SK-N-SH treated with all-trans-retinoic acid at 6 μM for 48 hours (cell line): ENCODE results near the gene AEBP1.

Source experiments
- ATAC-seq: fragments of 200-7000 bp; cut with Tn5 transposase; 3 replicates; pipeline ENCODE4 v1.9.1; 2020; ENCODE audit warnings: mild to moderate bottlenecking, moderate library complexity
- ARNTL ChIP-seq: fragments of 450-650 bp; formaldehyde crosslinking; IDR thresholded peaks from 2 replicates; pipeline ENCODE4 v1.5.0; 2020; ENCODE audit warnings: low read depth, mild to moderate bottlenecking, moderate library complexity, borderline replicate concordance
- BACH2 ChIP-seq: fragments of 250-450 bp; sonication (Bioruptor Pico); IDR thresholded peaks from 2 replicates; pipeline ENCODE4 v1.9.0; 2021; ENCODE audit warnings: mild to moderate bottlenecking, borderline replicate concordance
- CSDC2 ChIP-seq: fragments of 250-450 bp; sonication (Bioruptor Pico); IDR thresholded peaks from 2 replicates; pipeline ENCODE4 v1.5.0; 2020; ENCODE audit warnings: mild to moderate bottlenecking, moderate library complexity
- ESRRG ChIP-seq: fragments of 250-450 bp; sonication (Bioruptor Pico); IDR thresholded peaks from 2 replicates; pipeline ENCODE4 v1.6.1; 2021; ENCODE audit warnings: mild to moderate bottlenecking
- GLIS3 ChIP-seq: fragments of 250-450 bp; sonication (Bioruptor Pico); IDR thresholded peaks from 2 replicates; pipeline ENCODE4 v1.5.0; 2020; ENCODE audit warnings: mild to moderate bottlenecking, moderate library complexity
- ISL1 ChIP-seq: fragments of 250-450 bp; sonication (Bioruptor Pico); IDR thresholded peaks from 2 replicates; pipeline ENCODE4 v2.1.2; 2022; ENCODE audit warnings: mild to moderate bottlenecking, moderate library complexity
- PPARA ChIP-seq: fragments of 250-450 bp; sonication (Bioruptor Pico); IDR thresholded peaks from 2 replicates; pipeline ENCODE4 v1.5.0; 2020; ENCODE audit warnings: mild to moderate bottlenecking, borderline replicate concordance
- RARB ChIP-seq: fragments of 250-450 bp; sonication (Bioruptor Pico); IDR thresholded peaks from 2 replicates; pipeline ENCODE4 v1.8.0; 2021; ENCODE audit warnings: mild to moderate bottlenecking, moderate library complexity
- SNAI2 ChIP-seq: fragments of 250-450 bp; sonication (Bioruptor Pico); IDR thresholded peaks from 2 replicates; pipeline ENCODE4 v1.5.0; 2020; ENCODE audit warnings: mild to moderate bottlenecking, moderate library complexity
- TCF4 ChIP-seq: fragments of 250-450 bp; sonication (Bioruptor Pico); IDR thresholded peaks from 2 replicates; pipeline ENCODE4 v1.8.0; 2021; ENCODE audit warnings: mild to moderate bottlenecking, moderate library complexity, borderline replicate concordance
- TOX ChIP-seq: fragments of 250-450 bp; sonication (Bioruptor Pico); IDR thresholded peaks from 2 replicates; pipeline ENCODE4 v1.8.0; 2021; ENCODE audit warnings: mild to moderate bottlenecking, moderate library complexity, borderline replicate concordance
- ZC3H10 ChIP-seq: fragments of 250-450 bp; sonication (Bioruptor Pico); IDR thresholded peaks from 2 replicates; pipeline ENCODE4 v1.5.1; 2021; ENCODE audit warnings: mild to moderate bottlenecking, moderate library complexity
- ZFP3 ChIP-seq: fragments of 250-450 bp; sonication (Bioruptor Pico); IDR thresholded peaks from 2 replicates; pipeline ENCODE4 v1.5.0; 2020; ENCODE audit warnings: mild to moderate bottlenecking, moderate library complexity
- ZFP30 ChIP-seq: fragments of 450-650 bp; formaldehyde crosslinking; IDR thresholded peaks from 2 replicates; pipeline ENCODE4 v1.5.0; 2022; ENCODE audit warnings: mild to moderate bottlenecking, moderate library complexity
- ZNF70 ChIP-seq: fragments of 450-650 bp; formaldehyde crosslinking; IDR thresholded peaks from 2 replicates; pipeline ENCODE4 v1.5.0; 2020; ENCODE audit warnings: mild to moderate bottlenecking, moderate library complexity
- TF ChIP-seq, protein P1 (sequence below): fragments of 250-450 bp; sonication (Bioruptor Pico); IDR thresholded peaks from 2 replicates; pipeline ENCODE4 v1.8.0; 2021; ENCODE audit warnings: low read depth, mild to moderate bottlenecking, moderate library complexity, borderline replicate concordance
- TF ChIP-seq, protein P2 (sequence below): fragments of 250-450 bp; sonication (Bioruptor Pico); IDR thresholded peaks from 2 replicates; pipeline ENCODE4 v1.5.0; 2020; ENCODE audit warnings: mild to moderate bottlenecking, moderate library complexity
- TF ChIP-seq, protein P3 (sequence below): fragments of 250-450 bp; sonication (Bioruptor Pico); IDR thresholded peaks from 2 replicates; pipeline ENCODE4 v1.5.1; 2020; ENCODE audit warnings: low read depth, mild to moderate bottlenecking, moderate library complexity
- TF ChIP-seq, protein P4 (sequence below): fragments of 250-450 bp; sonication (Bioruptor Pico); IDR thresholded peaks from 2 replicates; pipeline ENCODE4 v1.5.1; 2021; ENCODE audit warnings: mild to moderate bottlenecking, moderate library complexity
- TF ChIP-seq, protein P5 (sequence below): fragments of 250-450 bp; sonication (Bioruptor Pico); IDR thresholded peaks from 2 replicates; pipeline ENCODE4 v1.8.0; 2020; ENCODE audit warnings: mild to moderate bottlenecking, moderate library complexity, borderline replicate concordance

Gene AEBP1

DNA sequence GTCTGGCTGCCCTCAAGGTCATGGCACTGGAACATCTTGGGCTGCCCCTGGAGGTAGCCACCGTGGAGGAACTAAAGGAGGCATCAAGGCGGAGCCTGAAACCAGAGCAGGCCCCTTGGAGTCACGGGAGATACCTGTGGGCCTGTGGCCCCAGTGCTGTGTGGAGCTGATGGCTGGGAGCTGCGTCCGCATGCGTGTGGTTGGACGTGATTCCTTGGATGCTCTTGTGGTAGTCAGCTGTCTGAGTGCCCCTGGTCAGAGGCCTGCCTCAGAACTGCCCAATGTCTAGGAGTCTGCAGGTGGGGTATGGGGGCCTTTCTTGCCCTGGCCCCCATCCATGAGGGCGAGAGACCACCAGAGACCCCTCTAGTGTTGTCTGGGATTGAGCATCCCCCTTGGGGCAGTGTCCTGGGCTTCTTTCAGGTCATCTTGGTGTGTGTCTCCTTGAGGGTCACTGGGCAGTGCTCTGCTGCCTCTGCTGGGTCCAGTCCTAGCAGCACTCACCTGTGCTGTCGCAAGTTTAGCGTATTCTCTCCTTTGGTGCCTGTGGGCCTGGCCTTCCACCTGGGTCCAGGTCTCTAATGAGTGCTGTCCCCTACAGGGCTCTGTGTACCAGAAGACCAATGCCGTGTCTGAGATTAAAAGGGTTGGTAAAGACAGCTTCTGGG, 46.8 kb upstream of the AEBP1 start:
- no peak for TF ChIP-seq TCF4 (CRISPR knock-in tag)
- TF ChIP-seq ZNF70: no peak
- TF ChIP-seq RARB (CRISPR knock-in tag): no peak
- no peak for TF ChIP-seq SNAI2 (CRISPR knock-in tag)
- TF ChIP-seq, protein P1, sequence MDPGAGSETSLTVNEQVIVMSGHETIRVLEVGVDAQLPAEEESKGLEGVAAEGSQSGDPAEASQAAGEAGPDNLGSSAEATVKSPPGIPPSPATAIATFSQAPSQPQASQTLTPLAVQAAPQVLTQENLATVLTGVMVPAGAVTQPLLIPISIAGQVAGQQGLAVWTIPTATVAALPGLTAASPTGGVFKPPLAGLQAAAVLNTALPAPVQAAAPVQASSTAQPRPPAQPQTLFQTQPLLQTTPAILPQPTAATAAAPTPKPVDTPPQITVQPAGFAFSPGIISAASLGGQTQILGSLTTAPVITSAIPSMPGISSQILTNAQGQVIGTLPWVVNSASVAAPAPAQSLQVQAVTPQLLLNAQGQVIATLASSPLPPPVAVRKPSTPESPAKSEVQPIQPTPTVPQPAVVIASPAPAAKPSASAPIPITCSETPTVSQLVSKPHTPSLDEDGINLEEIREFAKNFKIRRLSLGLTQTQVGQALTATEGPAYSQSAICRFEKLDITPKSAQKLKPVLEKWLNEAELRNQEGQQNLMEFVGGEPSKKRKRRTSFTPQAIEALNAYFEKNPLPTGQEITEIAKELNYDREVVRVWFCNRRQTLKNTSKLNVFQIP (CRISPR knock-in tag): no peak
- no peak for TF ChIP-seq TOX
- no peak for TF ChIP-seq CSDC2 (CRISPR knock-in tag)
- TF ChIP-seq, protein P2, sequence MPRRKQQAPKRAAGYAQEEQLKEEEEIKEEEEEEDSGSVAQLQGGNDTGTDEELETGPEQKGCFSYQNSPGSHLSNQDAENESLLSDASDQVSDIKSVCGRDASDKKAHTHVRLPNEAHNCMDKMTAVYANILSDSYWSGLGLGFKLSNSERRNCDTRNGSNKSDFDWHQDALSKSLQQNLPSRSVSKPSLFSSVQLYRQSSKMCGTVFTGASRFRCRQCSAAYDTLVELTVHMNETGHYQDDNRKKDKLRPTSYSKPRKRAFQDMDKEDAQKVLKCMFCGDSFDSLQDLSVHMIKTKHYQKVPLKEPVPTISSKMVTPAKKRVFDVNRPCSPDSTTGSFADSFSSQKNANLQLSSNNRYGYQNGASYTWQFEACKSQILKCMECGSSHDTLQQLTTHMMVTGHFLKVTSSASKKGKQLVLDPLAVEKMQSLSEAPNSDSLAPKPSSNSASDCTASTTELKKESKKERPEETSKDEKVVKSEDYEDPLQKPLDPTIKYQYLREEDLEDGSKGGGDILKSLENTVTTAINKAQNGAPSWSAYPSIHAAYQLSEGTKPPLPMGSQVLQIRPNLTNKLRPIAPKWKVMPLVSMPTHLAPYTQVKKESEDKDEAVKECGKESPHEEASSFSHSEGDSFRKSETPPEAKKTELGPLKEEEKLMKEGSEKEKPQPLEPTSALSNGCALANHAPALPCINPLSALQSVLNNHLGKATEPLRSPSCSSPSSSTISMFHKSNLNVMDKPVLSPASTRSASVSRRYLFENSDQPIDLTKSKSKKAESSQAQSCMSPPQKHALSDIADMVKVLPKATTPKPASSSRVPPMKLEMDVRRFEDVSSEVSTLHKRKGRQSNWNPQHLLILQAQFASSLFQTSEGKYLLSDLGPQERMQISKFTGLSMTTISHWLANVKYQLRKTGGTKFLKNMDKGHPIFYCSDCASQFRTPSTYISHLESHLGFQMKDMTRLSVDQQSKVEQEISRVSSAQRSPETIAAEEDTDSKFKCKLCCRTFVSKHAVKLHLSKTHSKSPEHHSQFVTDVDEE (CRISPR knock-in tag): no peak
- no peak for TF ChIP-seq GLIS3
- TF ChIP-seq, protein P3, sequence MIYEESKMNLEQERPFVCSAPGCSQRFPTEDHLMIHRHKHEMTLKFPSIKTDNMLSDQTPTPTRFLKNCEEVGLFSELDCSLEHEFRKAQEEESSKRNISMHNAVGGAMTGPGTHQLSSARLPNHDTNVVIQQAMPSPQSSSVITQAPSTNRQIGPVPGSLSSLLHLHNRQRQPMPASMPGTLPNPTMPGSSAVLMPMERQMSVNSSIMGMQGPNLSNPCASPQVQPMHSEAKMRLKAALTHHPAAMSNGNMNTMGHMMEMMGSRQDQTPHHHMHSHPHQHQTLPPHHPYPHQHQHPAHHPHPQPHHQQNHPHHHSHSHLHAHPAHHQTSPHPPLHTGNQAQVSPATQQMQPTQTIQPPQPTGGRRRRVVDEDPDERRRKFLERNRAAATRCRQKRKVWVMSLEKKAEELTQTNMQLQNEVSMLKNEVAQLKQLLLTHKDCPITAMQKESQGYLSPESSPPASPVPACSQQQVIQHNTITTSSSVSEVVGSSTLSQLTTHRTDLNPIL (CRISPR knock-in tag): no peak
- no peak for TF ChIP-seq ARNTL (CRISPR knock-in tag)
- no peak for TF ChIP-seq ZC3H10 (CRISPR knock-in tag)
- no peak for TF ChIP-seq ZFP3
- TF ChIP-seq, protein P4, sequence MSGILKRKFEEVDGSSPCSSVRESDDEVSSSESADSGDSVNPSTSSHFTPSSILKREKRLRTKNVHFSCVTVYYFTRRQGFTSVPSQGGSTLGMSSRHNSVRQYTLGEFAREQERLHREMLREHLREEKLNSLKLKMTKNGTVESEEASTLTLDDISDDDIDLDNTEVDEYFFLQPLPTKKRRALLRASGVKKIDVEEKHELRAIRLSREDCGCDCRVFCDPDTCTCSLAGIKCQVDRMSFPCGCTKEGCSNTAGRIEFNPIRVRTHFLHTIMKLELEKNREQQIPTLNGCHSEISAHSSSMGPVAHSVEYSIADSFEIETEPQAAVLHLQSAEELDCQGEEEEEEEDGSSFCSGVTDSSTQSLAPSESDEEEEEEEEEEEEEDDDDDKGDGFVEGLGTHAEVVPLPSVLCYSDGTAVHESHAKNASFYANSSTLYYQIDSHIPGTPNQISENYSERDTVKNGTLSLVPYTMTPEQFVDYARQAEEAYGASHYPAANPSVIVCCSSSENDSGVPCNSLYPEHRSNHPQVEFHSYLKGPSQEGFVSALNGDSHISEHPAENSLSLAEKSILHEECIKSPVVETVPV (CRISPR knock-in tag): no peak
- ATAC-seq: no peak

DNA sequence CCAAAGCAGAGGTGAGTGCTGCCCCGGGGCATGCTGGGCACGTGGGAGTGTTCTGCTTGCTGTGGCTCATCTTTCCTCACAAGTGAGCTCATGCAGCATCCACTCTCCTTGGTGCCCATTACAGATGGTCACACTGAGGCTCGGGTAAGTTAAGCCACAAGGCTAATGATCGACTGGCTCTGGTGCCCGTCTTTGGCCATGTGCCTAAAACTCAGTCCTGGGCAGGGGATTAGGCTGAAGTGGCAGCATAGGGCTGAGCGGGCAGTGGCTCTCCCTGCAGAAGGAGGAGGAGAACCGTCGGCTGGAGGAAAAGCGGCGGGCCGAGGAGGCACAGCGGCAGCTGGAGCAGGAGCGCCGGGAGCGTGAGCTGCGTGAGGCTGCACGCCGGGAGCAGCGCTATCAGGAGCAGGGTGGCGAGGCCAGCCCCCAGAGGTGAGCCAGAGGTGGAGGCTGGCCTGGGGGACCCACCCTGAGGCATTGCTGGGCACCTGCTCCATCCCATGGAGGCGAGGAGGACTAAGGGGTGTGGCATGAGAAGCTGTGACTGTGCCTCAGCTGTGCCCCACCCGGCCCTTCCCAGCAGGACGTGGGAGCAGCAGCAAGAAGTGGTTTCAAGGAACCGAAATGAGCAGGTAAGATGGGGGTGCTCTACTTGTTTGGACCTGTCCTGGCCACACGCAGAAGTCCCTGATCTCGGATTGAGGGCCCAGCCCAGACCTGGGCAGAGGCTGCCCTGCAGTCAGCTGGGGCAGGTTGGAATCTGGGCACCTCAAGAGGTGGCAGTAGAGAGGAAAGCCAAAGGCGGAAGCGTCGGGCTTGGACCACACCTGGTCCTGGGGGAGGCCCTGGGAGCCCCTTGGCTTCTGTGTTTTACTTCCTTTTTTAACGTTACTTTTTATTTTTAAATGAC, 46.0 kb upstream of the AEBP1 start:
- no peak for ATAC-seq
- TF ChIP-seq, protein P4 (CRISPR knock-in tag): no peak
- TF ChIP-seq SNAI2 (CRISPR knock-in tag) (no peak), TOX (no peak), ZNF70 (no peak), CSDC2 (CRISPR knock-in tag) (no peak), GLIS3 (no peak), ZFP3 (no peak), ARNTL (CRISPR knock-in tag) (no peak), ISL1 (CRISPR knock-in tag) (no peak), ZC3H10 (CRISPR knock-in tag) (no peak), PPARA (no peak), TCF4 (CRISPR knock-in tag) (no peak), ESRRG (CRISPR knock-in tag) (no peak), BACH2 (CRISPR knock-in tag) (no peak), ZFP30 (CRISPR knock-in tag) (no peak), RARB (CRISPR knock-in tag) (no peak)
- TF ChIP-seq, protein P5, sequence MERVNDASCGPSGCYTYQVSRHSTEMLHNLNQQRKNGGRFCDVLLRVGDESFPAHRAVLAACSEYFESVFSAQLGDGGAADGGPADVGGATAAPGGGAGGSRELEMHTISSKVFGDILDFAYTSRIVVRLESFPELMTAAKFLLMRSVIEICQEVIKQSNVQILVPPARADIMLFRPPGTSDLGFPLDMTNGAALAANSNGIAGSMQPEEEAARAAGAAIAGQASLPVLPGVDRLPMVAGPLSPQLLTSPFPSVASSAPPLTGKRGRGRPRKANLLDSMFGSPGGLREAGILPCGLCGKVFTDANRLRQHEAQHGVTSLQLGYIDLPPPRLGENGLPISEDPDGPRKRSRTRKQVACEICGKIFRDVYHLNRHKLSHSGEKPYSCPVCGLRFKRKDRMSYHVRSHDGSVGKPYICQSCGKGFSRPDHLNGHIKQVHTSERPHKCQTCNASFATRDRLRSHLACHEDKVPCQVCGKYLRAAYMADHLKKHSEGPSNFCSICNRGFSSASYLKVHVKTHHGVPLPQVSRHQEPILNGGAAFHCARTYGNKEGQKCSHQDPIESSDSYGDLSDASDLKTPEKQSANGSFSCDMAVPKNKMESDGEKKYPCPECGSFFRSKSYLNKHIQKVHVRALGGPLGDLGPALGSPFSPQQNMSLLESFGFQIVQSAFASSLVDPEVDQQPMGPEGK (CRISPR knock-in tag): no peak
- TF ChIP-seq, protein P2 (CRISPR knock-in tag): no peak
- TF ChIP-seq, protein P1 (CRISPR knock-in tag): no peak
